Upper lobe of left lung (tissue), 6 donors: Measurements from ENCODE around the gene PTPN1. TPM values are rescaled to one million over a fixed set of nuclear protein-coding genes. Genes with fewer than 3 reads are reported as not detected.

ENCODE experiments used
- ATAC-seq, 2 donors: fragments of 200-7000 bp; cut with Tn5 transposase; one replicate each; pipeline ENCODE4 v1.9.1; 2022; ENCODE audit warnings: mild to moderate bottlenecking in 2 of 2, moderate library complexity in 2 of 2; ENCODE audit not compliant: low FRiP score in 2 of 2
- DNase-seq, 2 donors: peaks; one replicate each; pipeline ENCODE4 v3.0.0-alpha.2; 2019 to 2020
- H3K27ac ChIP-seq, 4 donors: fragments of 200-600 bp; sonication (generic); one replicate each; pipeline ENCODE4 v1.5.1; 2016 to 2019
- H3K27me3 ChIP-seq, 4 donors: fragments of 200-600 bp; sonication (generic); one replicate each; pipeline ENCODE4 v1.5.1; 2017 to 2019
- H3K36me3 ChIP-seq, 4 donors: fragments of 200-600 bp; sonication (generic); one replicate each; pipeline ENCODE4 v1.5.1; 2016 to 2019
- H3K4me1 ChIP-seq, 4 donors: fragments of 200-600 bp; sonication (generic); one replicate each; pipeline ENCODE4 v1.5.1; 2018 to 2019
- H3K4me3 ChIP-seq, 4 donors: fragments of 200-600 bp; sonication (generic); one replicate each; pipeline ENCODE4 v1.5.1; 2017 to 2019; ENCODE audit warnings: mild to moderate bottlenecking in 2 of 4, moderate library complexity in 1 of 4
- H3K9me3 ChIP-seq, 4 donors: fragments of 200-600 bp; sonication (generic); one replicate each; pipeline ENCODE4 v1.5.1; 2018 to 2019
- CTCF ChIP-seq, 6 experiments: fragments of 450-650 bp in 4 of 6; fragments of 200-600 bp in 2 of 6; sonication (generic) in 2 of 6; IDR thresholded peaks; one replicate each; pipeline ENCODE4 v1.5.1; 2016 to 2019; ENCODE audit warnings: antibody characterized with exemption in 6 of 6
- EP300 ChIP-seq, 4 donors: sonication (generic); formaldehyde crosslinking; IDR thresholded peaks; one replicate each; pipeline ENCODE4 v1.5.1; 2017; ENCODE audit warnings: antibody characterized with exemption in 4 of 4, control low read depth in 2 of 4
- POLR2A ChIP-seq, 4 donors: fragments of 450-650 bp; IDR thresholded peaks; one replicate each; pipeline ENCODE4 v1.5.1; 2016 to 2017; ENCODE audit warnings: antibody characterized with exemption in 4 of 4, mild to moderate bottlenecking in 2 of 4
- POLR2AphosphoS5 ChIP-seq, 2 donors: sonication (generic); formaldehyde crosslinking; IDR thresholded peaks; one replicate each; pipeline ENCODE4 v1.5.1; 2017; ENCODE audit warnings: antibody characterized with exemption in 2 of 2
- WGBS, 2 donors: methylation state at CpG; one replicate each; pipeline ENCODE4 v1.1.5; 2017 to 2018; 5-methylcytosine and 5-hydroxymethylcytosine counted together
- total RNA-seq, 6 donors: library from RNA; depleted of rRNA in 4 of 6; stranded (reverse); fragments of >200 nt in 4 of 6; gene quantifications; one replicate each; pipeline versions ENCODE4 v1.1.0 to v1.2.1, GENCODE V29; 2016 to 2021
- donor health status: DM: no; HTN: no; CAD: no; lungs with moderate emphysema.
- donor health status: DM: no; HTN: yes; CAD: no; lungs with severe emphysema.

Gene PTPN1
- total RNA-seq, 6 donors from 2014 or later, result 75.1 to 137 (median 96.1) TPM

GRCh38 chr20:50583442-50584150, 73.4 kb downstream of the PTPN1 start:
- H3K27ac ChIP-seq, result peak overlapping the region in 3 of 4 donors; percentile 18 to 52 (median 44)
- H3K4me1 ChIP-seq, result peaks cover 0 to 11% (median 6%) of the 10 kb centered on the region in 4 donors
- H3K4me3 ChIP-seq, result no peak overlapping the region
- TF ChIP-seq POLR2AphosphoS5 (IDR thresholded peaks at IDR 0.05), result no peak
- peak in 1 of 4 donors; percentile 47 for TF ChIP-seq EP300 (IDR thresholded peaks at IDR 0.05)
- peaks cover 62 to 92% (median 89%) of the 10 kb centered on the region in 4 donors for H3K36me3 ChIP-seq
- DNase-seq (no peak), ATAC-seq (no peak)
- WGBS, 2 donors, result 85% methylated on average over 10 to 15 of the region's 15 CpGs
- no peaks in the 10 kb centered on the region for H3K27me3 ChIP-seq
- H3K9me3 ChIP-seq, result no peaks in the 10 kb centered on the region

DNA sequence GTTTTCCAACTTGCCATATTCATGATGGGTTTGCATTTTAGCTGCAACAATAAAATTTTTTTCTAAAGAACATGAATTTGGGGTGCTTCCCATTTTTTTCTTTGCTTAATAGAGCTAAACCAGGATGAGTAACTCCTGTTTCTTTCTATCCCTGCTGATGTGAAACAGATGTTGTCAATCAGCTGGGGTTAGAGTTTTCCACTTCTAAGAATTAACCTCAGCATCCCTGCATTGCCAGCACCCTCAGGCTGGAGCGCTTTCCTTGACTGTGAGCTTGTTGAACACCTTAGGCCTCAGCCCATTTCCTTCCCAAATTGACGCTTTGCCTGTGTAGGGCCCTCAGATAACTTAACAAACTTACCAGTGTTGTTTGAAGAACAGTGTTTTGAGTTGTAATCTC, 74.5 kb downstream of the PTPN1 start:
- no peak overlapping the region for H3K4me3 ChIP-seq
- 85% methylated on average over 2 of the region's 2 CpGs for WGBS, 2 donors
- no peaks in the 10 kb centered on the region for H3K27me3 ChIP-seq
- no peak for TF ChIP-seq POLR2A (IDR thresholded peaks at IDR 0.05)
- TF ChIP-seq CTCF (IDR thresholded peaks at IDR 0.05), result no peak
- no peak for TF ChIP-seq EP300 (IDR thresholded peaks at IDR 0.05)
- no peak for TF ChIP-seq POLR2AphosphoS5 (IDR thresholded peaks at IDR 0.05)
- peaks cover 0 to 11% (median 6%) of the 10 kb centered on the region in 4 donors for H3K4me1 ChIP-seq
- H3K9me3 ChIP-seq, result no peaks in the 10 kb centered on the region
- H3K27ac ChIP-seq, result no peak overlapping the region
- H3K36me3 ChIP-seq, result peaks cover 51 to 86% (median 84%) of the 10 kb centered on the region in 4 donors
- DNase-seq, result no peak
- ATAC-seq, result no peak

GRCh38 chr20:50585214-50585613, 75.0 kb downstream of the PTPN1 start:
- no peak overlapping the region for H3K27ac ChIP-seq
- peaks cover 0 to 11% (median 6%) of the 10 kb centered on the region in 4 donors for H3K4me1 ChIP-seq
- 73 to 77% methylated on average over 5 of the region's 5 CpGs for WGBS, 2 donors
- H3K4me3 ChIP-seq, result no peak overlapping the region
- DNase-seq, result no peak
- no peaks in the 10 kb centered on the region for H3K9me3 ChIP-seq
- TF ChIP-seq POLR2A (IDR thresholded peaks at IDR 0.05) (no peak), CTCF (IDR thresholded peaks at IDR 0.05) (no peak)
- H3K27me3 ChIP-seq, result no peaks in the 10 kb centered on the region
- H3K36me3 ChIP-seq, result peaks cover 46 to 86% (median 83%) of the 10 kb centered on the region in 4 donors
- ATAC-seq, result no peak

DNA sequence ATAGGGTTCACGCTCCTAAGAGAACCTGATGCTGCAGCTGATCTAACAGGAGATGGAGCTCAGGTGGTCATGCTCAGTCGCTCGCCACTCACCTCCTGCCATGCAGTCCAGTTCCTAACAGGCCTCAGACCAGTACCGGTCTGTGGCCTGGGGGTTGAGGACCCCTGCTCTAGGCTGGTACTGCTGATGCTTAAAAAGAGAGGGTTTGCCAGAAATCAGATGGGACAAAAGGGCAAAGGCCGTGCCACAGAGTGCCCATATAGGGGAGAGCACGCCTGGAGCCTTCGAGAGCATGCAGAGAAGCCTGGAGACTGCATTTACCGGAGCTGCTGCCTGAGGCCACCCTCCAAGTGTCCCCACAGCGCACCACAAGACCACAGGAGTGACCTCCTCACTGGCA, 75.5 kb downstream of the PTPN1 start:
- TF ChIP-seq CTCF (IDR thresholded peaks at IDR 0.05), result no peak
- no peak for TF ChIP-seq POLR2AphosphoS5 (IDR thresholded peaks at IDR 0.05)
- no peak for TF ChIP-seq POLR2A (IDR thresholded peaks at IDR 0.05)
- no peak for TF ChIP-seq EP300 (IDR thresholded peaks at IDR 0.05)
- 96 to 100% methylated on average over 5 to 9 of the region's 9 CpGs for WGBS, 2 donors
- H3K27me3 ChIP-seq, result no peaks in the 10 kb centered on the region
- no peaks in the 10 kb centered on the region for H3K9me3 ChIP-seq
- H3K27ac ChIP-seq, result no peak overlapping the region
- peaks cover 0 to 11% (median 6%) of the 10 kb centered on the region in 4 donors for H3K4me1 ChIP-seq
- no peak for DNase-seq
- H3K4me3 ChIP-seq, result no peak overlapping the region
- H3K36me3 ChIP-seq, result peaks cover 43 to 86% (median 80%) of the 10 kb centered on the region in 4 donors
- no peak for ATAC-seq

DNA sequence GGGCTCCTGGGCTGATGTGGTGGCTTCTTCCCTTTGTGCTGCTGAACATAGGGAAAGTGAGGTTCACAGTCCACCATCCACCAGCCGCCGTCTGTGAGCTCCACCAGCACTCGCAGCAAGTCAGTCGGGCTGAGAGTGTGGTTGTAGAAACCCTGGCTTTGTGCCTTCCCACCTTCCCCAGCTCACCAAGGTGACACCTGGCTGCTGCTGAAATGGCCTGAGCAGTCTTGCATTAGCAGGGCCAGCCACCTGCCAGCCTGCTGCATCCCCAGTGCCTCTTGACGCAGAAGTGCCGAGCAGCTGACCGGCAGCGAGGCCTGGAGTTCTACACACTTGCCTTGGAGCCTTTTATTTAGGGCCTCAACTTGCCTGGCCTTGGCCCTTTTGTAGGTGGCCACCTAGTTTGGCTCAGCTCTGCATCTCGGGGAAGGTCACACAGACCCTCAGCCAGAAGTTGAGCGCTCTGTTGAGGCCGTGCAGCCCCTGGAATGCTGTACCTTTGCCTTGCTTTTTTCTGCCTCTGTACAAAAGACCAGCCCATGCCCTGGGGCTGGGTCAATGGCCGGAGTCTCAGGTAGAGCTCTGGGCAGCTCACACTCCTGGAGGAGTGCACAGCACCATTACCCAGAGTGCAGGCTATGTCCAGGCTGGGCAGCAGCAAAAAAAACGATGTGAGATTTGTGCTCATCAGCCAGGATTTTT, 76.5 kb downstream of the PTPN1 start:
- H3K4me3 ChIP-seq, result no peak overlapping the region
- H3K4me1 ChIP-seq, result peaks cover 2 to 15% (median 8%) of the 10 kb centered on the region in 4 donors
- no peak for ATAC-seq
- H3K27me3 ChIP-seq, result no peaks in the 10 kb centered on the region
- TF ChIP-seq CTCF (IDR thresholded peaks at IDR 0.05) (no peak), EP300 (IDR thresholded peaks at IDR 0.05) (no peak), POLR2AphosphoS5 (IDR thresholded peaks at IDR 0.05) (no peak), POLR2A (IDR thresholded peaks at IDR 0.05) (no peak)
- H3K9me3 ChIP-seq, result no peaks in the 10 kb centered on the region
- H3K36me3 ChIP-seq, result peaks cover 43 to 78% (median 70%) of the 10 kb centered on the region in 4 donors
- no peak overlapping the region for H3K27ac ChIP-seq
- whole genome bisulfite sequencing, 2 donors, result 89 to 92% methylated on average over 11 to 13 of the region's 13 CpGs
- no peak for DNase-seq
